AG09319 (cell line): ENCODE results near the gene ARMC7.

Experiments
- DNase-seq: peaks from one replicate; pipeline ENCODE4 v3.0.0-alpha.2; 2010; ENCODE audit warnings: low read depth; ENCODE audit errors: extremely low read depth
- TF ChIP-seq, protein P1 (sequence below): IDR thresholded peaks from 2 replicates; pipeline ENCODE4 v1.5.1; 2011; ENCODE audit warnings: low read depth, mild to moderate bottlenecking, inconsistent platforms, low read length, moderate library complexity

ARMC7 gene

DNA sequence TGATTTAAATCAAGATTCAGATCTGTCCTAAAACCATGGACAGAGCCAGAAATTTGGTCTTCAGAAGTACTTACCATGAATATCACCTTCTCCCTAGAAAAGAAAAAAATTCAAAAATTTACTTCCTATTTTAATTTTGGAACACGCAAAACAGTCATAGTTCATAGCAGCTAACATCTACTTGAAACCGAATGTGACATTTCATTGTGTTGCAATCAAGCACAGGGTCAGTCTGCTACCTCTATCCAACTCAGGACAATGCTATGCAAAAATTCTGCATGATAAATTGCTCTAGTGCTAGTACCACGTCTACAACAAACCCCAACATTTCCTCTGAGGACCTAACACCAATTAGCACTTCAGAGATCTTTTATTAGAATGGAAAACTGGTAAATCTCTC lies 36.8 kb downstream of the ARMC7 start:
- TF ChIP-seq, protein P1, sequence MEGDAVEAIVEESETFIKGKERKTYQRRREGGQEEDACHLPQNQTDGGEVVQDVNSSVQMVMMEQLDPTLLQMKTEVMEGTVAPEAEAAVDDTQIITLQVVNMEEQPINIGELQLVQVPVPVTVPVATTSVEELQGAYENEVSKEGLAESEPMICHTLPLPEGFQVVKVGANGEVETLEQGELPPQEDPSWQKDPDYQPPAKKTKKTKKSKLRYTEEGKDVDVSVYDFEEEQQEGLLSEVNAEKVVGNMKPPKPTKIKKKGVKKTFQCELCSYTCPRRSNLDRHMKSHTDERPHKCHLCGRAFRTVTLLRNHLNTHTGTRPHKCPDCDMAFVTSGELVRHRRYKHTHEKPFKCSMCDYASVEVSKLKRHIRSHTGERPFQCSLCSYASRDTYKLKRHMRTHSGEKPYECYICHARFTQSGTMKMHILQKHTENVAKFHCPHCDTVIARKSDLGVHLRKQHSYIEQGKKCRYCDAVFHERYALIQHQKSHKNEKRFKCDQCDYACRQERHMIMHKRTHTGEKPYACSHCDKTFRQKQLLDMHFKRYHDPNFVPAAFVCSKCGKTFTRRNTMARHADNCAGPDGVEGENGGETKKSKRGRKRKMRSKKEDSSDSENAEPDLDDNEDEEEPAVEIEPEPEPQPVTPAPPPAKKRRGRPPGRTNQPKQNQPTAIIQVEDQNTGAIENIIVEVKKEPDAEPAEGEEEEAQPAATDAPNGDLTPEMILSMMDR, result no peak
- DNase-seq, result no peak

DNA sequence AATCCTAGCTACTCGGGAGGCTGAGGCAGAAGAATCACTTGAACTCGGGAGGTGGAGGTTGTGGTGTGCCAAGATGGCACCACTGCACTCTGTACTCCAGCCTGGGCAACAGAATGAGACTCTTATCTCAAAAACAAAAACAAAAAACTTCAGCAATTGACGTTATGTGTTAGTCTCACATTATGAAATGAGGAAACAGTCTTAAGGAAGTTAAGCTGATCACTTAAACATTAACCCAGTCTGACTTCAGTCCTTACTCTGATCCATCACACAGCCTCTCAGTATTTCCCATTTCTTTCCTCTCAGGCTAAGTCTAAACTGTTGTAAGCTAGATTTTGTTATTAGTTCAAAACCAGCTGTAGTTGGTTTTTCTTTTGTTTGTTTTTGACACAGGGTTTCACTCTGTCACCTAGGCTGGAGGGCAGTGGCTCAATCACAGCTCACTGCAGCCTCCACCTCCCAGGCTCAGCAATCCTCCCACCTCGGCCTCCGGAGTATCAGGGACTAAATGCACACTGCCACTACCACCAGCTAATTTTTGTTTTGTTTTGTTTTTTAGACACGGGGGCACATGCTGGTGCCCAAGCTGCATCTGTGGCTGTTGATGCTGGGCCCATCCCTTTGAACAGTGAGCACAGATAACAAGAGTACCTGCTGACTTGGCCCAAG lies 38.2 kb downstream of the ARMC7 start:
- TF ChIP-seq, protein P1, result no peak
- no peak for DNase-seq

DNA sequence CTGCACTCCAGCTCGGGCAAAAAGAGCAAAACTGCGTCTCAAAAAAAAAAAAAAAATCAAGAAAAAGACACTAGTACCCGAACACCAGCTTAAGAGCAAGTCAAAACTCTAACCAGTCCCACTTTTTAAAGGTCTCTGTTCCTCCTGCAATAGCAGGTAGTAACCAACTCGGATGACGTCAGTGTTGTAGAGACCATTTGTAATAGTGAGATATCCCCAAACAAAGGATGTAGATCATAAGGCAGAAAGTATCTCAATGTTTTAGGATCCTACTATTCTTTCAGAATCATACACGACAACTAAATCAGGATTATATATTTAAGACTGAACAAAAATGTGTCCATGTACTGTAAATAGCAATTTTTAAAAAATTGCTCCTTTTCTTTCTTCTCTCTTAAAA lies 42.2 kb downstream of the ARMC7 start:
- DNase-seq, result no peak
- TF ChIP-seq, protein P1, result no peak

DNA sequence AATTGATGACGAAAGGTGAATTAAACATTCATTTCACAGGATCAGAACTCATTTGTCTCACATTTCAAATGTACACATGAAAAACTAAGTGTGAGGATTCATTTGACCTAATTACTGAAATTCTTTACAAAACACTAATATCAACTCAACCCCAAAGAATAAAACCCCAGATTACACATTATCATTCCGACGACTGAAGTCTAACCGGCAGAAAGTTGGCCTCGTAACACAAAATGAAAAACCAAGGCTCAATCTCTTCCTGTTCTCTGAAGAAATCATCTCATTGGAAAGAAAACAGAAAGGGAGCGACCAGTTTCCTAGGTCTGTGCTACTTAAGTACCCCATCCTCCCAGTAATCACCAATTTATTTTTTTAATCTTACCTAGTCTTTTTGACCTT lies 42.8 kb downstream of the ARMC7 start:
- DNase-seq, result no peak
- TF ChIP-seq, protein P1, result no peak

DNA sequence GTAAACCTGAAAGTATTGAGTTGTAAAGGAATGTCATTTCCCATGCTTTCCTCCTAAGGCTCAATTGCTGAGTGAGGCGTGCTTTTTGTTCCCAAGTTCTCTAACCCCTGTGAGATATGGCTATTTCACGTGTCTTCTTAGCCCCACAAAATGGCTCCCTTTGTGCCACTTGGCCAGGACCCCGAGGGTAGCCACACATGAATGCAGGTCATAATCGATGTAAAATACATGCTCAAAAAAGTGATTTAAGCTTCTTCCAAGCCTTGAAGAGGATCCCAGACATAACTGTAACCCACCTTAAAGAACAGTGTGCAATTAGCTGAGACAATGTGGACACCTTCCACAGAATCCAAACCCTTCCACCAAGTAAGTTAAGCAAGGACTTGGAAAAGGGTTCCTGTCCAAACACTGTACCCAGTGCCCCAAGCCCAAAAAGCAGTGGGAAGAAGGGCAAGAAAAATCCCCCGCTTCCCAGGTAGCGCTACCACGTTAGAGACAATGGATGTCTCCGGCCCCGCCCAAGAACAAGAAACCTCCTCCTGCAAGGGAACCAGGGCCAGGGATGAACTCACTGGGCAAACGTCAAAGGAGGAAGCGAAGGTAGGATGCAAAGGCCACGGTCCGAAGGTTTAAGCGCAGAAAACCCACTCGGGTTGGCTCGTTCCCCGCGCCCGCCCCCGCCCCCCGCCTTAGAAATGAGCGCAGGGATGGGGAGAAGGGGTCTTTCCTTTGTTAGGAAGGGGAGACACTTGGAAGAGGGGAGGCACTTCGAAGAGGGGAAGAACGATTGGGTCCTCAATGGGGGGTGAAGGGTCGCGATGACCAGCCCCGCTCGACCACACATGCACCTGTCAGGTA lies 43.4 kb downstream of the ARMC7 start:
- DNase-seq, result no peak
- TF ChIP-seq, protein P1, result no peak

DNA sequence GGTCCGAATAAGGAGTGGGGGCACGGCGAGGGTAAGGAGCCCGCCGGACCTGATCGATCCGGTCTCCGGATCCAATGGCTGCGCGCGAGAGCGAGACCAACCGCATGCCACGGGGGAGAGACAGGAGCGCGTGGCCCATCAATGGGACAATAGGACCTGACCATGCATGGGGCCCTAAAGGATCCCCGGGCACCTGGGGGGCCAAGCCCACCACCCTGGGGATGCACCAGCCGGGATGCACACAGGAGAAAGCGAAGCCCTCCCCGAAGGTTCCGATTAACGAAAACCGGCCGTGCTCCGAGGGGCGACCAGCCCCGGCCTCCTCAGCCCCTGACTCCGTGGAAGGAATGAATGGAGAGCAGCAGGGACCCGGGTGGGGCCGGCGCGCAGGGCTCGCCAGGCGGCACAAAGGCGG lies 44.0 kb downstream of the ARMC7 start:
- no peak for DNase-seq
- TF ChIP-seq, protein P1, result no peak
